ENCODE data around the gene NR4A3.
A peak's percentile ranks its signal among the peaks of the same experiment; 100 is the strongest.

NR4A3 gene

DNA sequence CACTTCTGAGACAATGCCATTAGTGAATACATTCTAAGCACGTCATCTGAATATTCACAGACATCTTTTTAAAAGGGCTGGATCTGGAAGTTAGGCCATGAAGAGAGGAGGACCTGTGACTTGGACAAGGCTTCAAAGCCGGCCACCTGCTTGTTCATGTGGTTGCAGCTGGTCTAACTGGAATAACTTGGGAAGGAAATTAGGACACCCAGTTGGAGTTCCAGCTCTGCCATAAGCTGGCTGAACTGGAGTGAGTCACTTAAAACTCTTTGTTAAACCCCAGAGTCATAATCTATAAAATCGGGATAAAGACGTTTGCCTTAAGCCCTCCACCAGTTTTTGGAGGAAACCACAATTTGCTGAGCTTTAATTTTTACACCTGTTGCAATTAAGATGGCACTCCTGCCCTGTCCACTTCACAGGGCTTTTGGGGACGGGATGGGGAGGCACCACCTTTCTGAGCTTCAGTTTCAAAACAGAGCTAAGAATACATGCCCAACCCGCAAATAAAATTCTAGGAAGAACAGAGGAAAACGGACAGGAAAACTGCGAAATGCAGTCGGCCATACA, 84.2 kb downstream of the NR4A3 start:
- Histone ChIP-seq H3K9me3 (ENCODE audit: control insufficient read depth, low read length) (no peaks in the 10 kb centered on the region), H4K91ac (ENCODE audit: low read length) (no peak overlapping the region), H3K23ac (ENCODE audit: low read length in 2 of 2) (no peak overlapping the region), H2BK12ac (ENCODE audit: low read length in 2 of 2) (no peak overlapping the region), H2AK5ac (ENCODE audit: low read length, severe bottlenecking) (no peak overlapping the region), H3K9ac (ENCODE audit: low read length) (peak overlapping the region; percentile 91), H4K8ac (ENCODE audit: low read length) (no peak overlapping the region), H3K18ac (ENCODE audit: low read depth in 1 of 2, low read length in 2 of 2) (peak overlapping the region in 1 of 2 experiments; percentile 43), H3K36me3 (ENCODE audit: control insufficient read depth in 1 of 2, insufficient read depth in 2 of 2, low read depth in 1 of 2, low read length in 2 of 2) (no peaks in the 10 kb centered on the region), H2BK120ac (ENCODE audit: low read depth, low read length) (no peak overlapping the region), H3K4me2 (ENCODE audit: low read length, poor library complexity, severe bottlenecking) (peak overlapping the region; percentile 77), H3K4me3 (ENCODE audit: insufficient read depth in 1 of 2, low read depth in 1 of 2, low read length in 2 of 2) (peak overlapping the region; percentile 82 to 97), H3K79me1 (replicated peaks; ENCODE audit: low read length, poor library complexity, severe bottlenecking) (peaks cover 4% of the 10 kb centered on the region), H3K14ac (ENCODE audit: low read length in 2 of 2) (no peak overlapping the region), H2BK15ac (ENCODE audit: low read depth, poor library complexity, severe bottlenecking) (peak overlapping the region; percentile 28), H3K4ac (ENCODE audit: low read depth in 1 of 2, low read length in 2 of 2) (no peak overlapping the region), H3K4me1 (ENCODE audit: control insufficient read depth, insufficient read depth, low read depth, low read length) (peaks cover 1% of the 10 kb centered on the region), H3K27me3 (ENCODE audit: control insufficient read depth in 1 of 2, insufficient read depth in 1 of 2, low read length in 2 of 2) (peaks cover 0 to 4% of the 10 kb centered on the region in 2 experiments), H2BK5ac (ENCODE audit: low read depth, low read length, poor library complexity, severe bottlenecking) (peak overlapping the region; percentile 38), H2AFZ (ENCODE audit: low read depth, low read length) (no peak overlapping the region), H3K27ac (ENCODE audit: low read length, poor library complexity, severe bottlenecking) (no peak overlapping the region)
- 56% methylated on average over 9 of the region's 9 CpGs for whole genome bisulfite sequencing
- DNase-seq = peak; percentile 16

GRCh38 chr9:99906403-99907207, 84.9 kb downstream of the NR4A3 start, which contains the start of gene STX17:
Gene STX17, plus strand, starts transcription at chr9:99906654. Its CDS starts 8,586 bp downstream, at chr9:99915240.
- Histone ChIP-seq H3K9me3 (ENCODE audit: control insufficient read depth, low read length) (no peaks in the 10 kb centered on the region), H3K4me3 (ENCODE audit: insufficient read depth in 1 of 2, low read depth in 1 of 2, low read length in 2 of 2) (peak within 1 kb of the TSS; percentile 82 to 97), H3K27ac (ENCODE audit: low read length, poor library complexity, severe bottlenecking) (peak within 1 kb of the TSS; percentile 56), H3K9ac (ENCODE audit: low read length) (peak within 1 kb of the TSS; percentile 91), H3K79me1 (replicated peaks; ENCODE audit: low read length, poor library complexity, severe bottlenecking) (peaks cover 5% of the 10 kb centered on the region), H3K4me1 (ENCODE audit: control insufficient read depth, insufficient read depth, low read depth, low read length) (peaks cover 1% of the 10 kb centered on the region), H3K18ac (ENCODE audit: low read depth in 1 of 2, low read length in 2 of 2) (peak within 1 kb of the TSS; percentile 96 to 99), H4K91ac (ENCODE audit: low read length) (peak within 1 kb of the TSS; percentile 86), H3K23ac (ENCODE audit: low read length in 2 of 2) (peak within 1 kb of the TSS in 1 of 2 experiments; percentile 40), H3K36me3 (ENCODE audit: control insufficient read depth in 1 of 2, insufficient read depth in 2 of 2, low read depth in 1 of 2, low read length in 2 of 2) (peaks cover 0 to 5% of the 10 kb centered on the region in 2 experiments), H2BK5ac (ENCODE audit: low read depth, low read length, poor library complexity, severe bottlenecking) (peak within 1 kb of the TSS; percentile 92), H2BK120ac (ENCODE audit: low read depth, low read length) (peak within 1 kb of the TSS; percentile 97), H2AK5ac (ENCODE audit: low read length, severe bottlenecking) (no peak within 1 kb of the TSS), H3K14ac (ENCODE audit: low read length in 2 of 2) (peak within 1 kb of the TSS in 1 of 2 experiments; percentile 89), H2BK15ac (ENCODE audit: low read depth, poor library complexity, severe bottlenecking) (peak within 1 kb of the TSS; percentile 100), H2AFZ (ENCODE audit: low read depth, low read length) (peak within 1 kb of the TSS; percentile 95), H3K27me3 (ENCODE audit: control insufficient read depth in 1 of 2, insufficient read depth in 1 of 2, low read length in 2 of 2) (no peaks in the 10 kb centered on the region), H3K4me2 (ENCODE audit: low read length, poor library complexity, severe bottlenecking) (peak within 1 kb of the TSS; percentile 86), H2BK12ac (ENCODE audit: low read length in 2 of 2) (peak within 1 kb of the TSS; percentile 39 to 84), H4K8ac (ENCODE audit: low read length) (peak within 1 kb of the TSS; percentile 99), H3K4ac (ENCODE audit: low read depth in 1 of 2, low read length in 2 of 2) (peak within 1 kb of the TSS; percentile 67 to 98)
- peak; percentile 90 for DNase-seq
- WGBS = 1% methylated on average over 76 of the region's 76 CpGs

- Histone ChIP-seq H3K9me3 (ENCODE audit: control insufficient read depth, low read length) (no peaks in the 10 kb centered on the region), H3K36me3 (ENCODE audit: control insufficient read depth in 1 of 2, insufficient read depth in 2 of 2, low read depth in 1 of 2, low read length in 2 of 2) (peaks cover 0 to 6% of the 10 kb centered on the region in 2 experiments), H3K27ac (ENCODE audit: low read length, poor library complexity, severe bottlenecking) (peak overlapping the region; percentile 51), H3K4me3 (ENCODE audit: insufficient read depth in 1 of 2, low read depth in 1 of 2, low read length in 2 of 2) (peak overlapping the region; percentile 82 to 97), H3K27me3 (ENCODE audit: control insufficient read depth in 1 of 2, insufficient read depth in 1 of 2, low read length in 2 of 2) (no peaks in the 10 kb centered on the region), H3K9ac (ENCODE audit: low read length) (peak overlapping the region; percentile 91), H2BK120ac (ENCODE audit: low read depth, low read length) (peak overlapping the region; percentile 54), H2AFZ (ENCODE audit: low read depth, low read length) (peak overlapping the region; percentile 95), H4K91ac (ENCODE audit: low read length) (no peak overlapping the region), H3K79me1 (replicated peaks; ENCODE audit: low read length, poor library complexity, severe bottlenecking) (peaks cover 7% of the 10 kb centered on the region), H3K14ac (ENCODE audit: low read length in 2 of 2) (peak overlapping the region in 1 of 2 experiments; percentile 89), H2BK5ac (ENCODE audit: low read depth, low read length, poor library complexity, severe bottlenecking) (no peak overlapping the region), H2BK15ac (ENCODE audit: low read depth, poor library complexity, severe bottlenecking) (peak overlapping the region; percentile 60), H4K8ac (ENCODE audit: low read length) (no peak overlapping the region), H3K18ac (ENCODE audit: low read depth in 1 of 2, low read length in 2 of 2) (peak overlapping the region; percentile 96 to 99), H3K4ac (ENCODE audit: low read depth in 1 of 2, low read length in 2 of 2) (peak overlapping the region; percentile 67 to 98), H3K4me2 (ENCODE audit: low read length, poor library complexity, severe bottlenecking) (peak overlapping the region; percentile 86), H2BK12ac (ENCODE audit: low read length in 2 of 2) (no peak overlapping the region), H3K23ac (ENCODE audit: low read length in 2 of 2) (peak overlapping the region in 1 of 2 experiments; percentile 40), H2AK5ac (ENCODE audit: low read length, severe bottlenecking) (no peak overlapping the region), H3K4me1 (ENCODE audit: control insufficient read depth, insufficient read depth, low read depth, low read length) (peaks cover 1% of the 10 kb centered on the region)
- DNase-seq = no peak
- 19% methylated on average over 7 of the region's 9 CpGs for WGBS
Measured at GRCh38 chr9:99907208-99907532, 85.5 kb downstream of the NR4A3 start.

DNA sequence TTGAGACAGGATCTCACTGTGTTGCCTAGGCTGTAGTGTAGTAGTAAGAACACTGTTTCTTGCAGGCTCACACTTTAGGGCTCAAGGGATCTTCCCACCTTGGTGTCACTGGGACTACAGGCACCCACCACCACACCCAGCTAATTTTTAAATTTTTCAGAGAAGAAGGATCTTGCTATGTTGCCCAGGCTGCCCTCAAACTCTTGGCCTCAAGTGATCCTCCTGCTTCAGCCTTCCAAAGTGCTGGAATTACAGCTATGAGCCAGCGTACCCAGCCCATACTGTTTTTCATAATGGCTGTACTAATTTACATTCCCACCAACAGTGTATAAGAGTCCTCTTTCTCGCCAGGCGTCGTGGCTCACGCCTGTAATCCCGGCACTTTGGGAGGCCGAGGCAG, 89.9 kb downstream of the NR4A3 start:
- Histone ChIP-seq H2AFZ (ENCODE audit: low read depth, low read length) (no peak overlapping the region), H3K4me3 (ENCODE audit: insufficient read depth in 1 of 2, low read depth in 1 of 2, low read length in 2 of 2) (no peak overlapping the region), H3K9me3 (ENCODE audit: control insufficient read depth, low read length) (no peaks in the 10 kb centered on the region), H3K4me1 (ENCODE audit: control insufficient read depth, insufficient read depth, low read depth, low read length) (no peaks in the 10 kb centered on the region), H3K79me1 (replicated peaks; ENCODE audit: low read length, poor library complexity, severe bottlenecking) (peaks cover 12% of the 10 kb centered on the region), H2BK12ac (ENCODE audit: low read length in 2 of 2) (no peak overlapping the region), H2AK5ac (ENCODE audit: low read length, severe bottlenecking) (no peak overlapping the region), H3K9ac (ENCODE audit: low read length) (no peak overlapping the region), H3K4ac (ENCODE audit: low read depth in 1 of 2, low read length in 2 of 2) (no peak overlapping the region), H3K27ac (ENCODE audit: low read length, poor library complexity, severe bottlenecking) (no peak overlapping the region), H4K8ac (ENCODE audit: low read length) (no peak overlapping the region), H3K36me3 (ENCODE audit: control insufficient read depth in 1 of 2, insufficient read depth in 2 of 2, low read depth in 1 of 2, low read length in 2 of 2) (peaks cover 4 to 26% of the 10 kb centered on the region in 2 experiments), H3K18ac (ENCODE audit: low read depth in 1 of 2, low read length in 2 of 2) (no peak overlapping the region), H4K91ac (ENCODE audit: low read length) (no peak overlapping the region), H3K23ac (ENCODE audit: low read length in 2 of 2) (no peak overlapping the region), H2BK15ac (ENCODE audit: low read depth, poor library complexity, severe bottlenecking) (no peak overlapping the region), H2BK120ac (ENCODE audit: low read depth, low read length) (no peak overlapping the region), H3K4me2 (ENCODE audit: low read length, poor library complexity, severe bottlenecking) (no peak overlapping the region), H2BK5ac (ENCODE audit: low read depth, low read length, poor library complexity, severe bottlenecking) (no peak overlapping the region), H3K27me3 (ENCODE audit: control insufficient read depth in 1 of 2, insufficient read depth in 1 of 2, low read length in 2 of 2) (no peaks in the 10 kb centered on the region), H3K14ac (ENCODE audit: low read length in 2 of 2) (no peak overlapping the region)
- WGBS = 98% methylated on average over 7 of the region's 7 CpGs
- DNase-seq = no peak

All from mesenchymal stem cell (in vitro differentiated cells and primary cell).